HepG2 (cell line): ENCODE data around the gene WDR81. TPM values are rescaled to one million over a fixed set of nuclear protein-coding genes. Genes with fewer than 3 reads are reported as not detected.

ENCODE experiments used
- ATF2 ChIP-seq: sonication (generic); formaldehyde crosslinking; IDR thresholded peaks from 2 replicates; pipeline ENCODE4 v1.4.0; 2020; ENCODE audit warnings: missing genetic modification reagents
- KLF6 ChIP-seq: IDR thresholded peaks from 2 replicates; pipeline ENCODE4 v1.8.0; 2016; ENCODE audit warnings: missing biosample characterization, missing genetic modification reagents
- PAF1 ChIP-seq: IDR thresholded peaks from 2 replicates; pipeline ENCODE4 v1.6.1; 2016; ENCODE audit warnings: missing genetic modification reagents, missing compliant biosample characterization
- POLR2A ChIP-seq, 2 experiments: IDR thresholded peaks; 2 replicates each; pipeline ENCODE4 v1.6.1; 2011; ENCODE audit warnings: low read depth in 2 of 2, low read length in 2 of 2, mild to moderate bottlenecking in 1 of 2, moderate library complexity in 1 of 2; ENCODE audit not compliant: insufficient read depth in 1 of 2
- ZBTB38 ChIP-seq: sonication (generic); formaldehyde crosslinking; IDR thresholded peaks from 2 replicates; pipeline ENCODE4 v1.5.1; 2020; ENCODE audit warnings: mild to moderate bottlenecking, missing genetic modification reagents
- ZBTB4 ChIP-seq: sonication (generic); formaldehyde crosslinking; IDR thresholded peaks from 2 replicates; pipeline ENCODE4 v1.4.0; 2020; ENCODE audit warnings: missing genetic modification reagents, mild to moderate bottlenecking, borderline replicate concordance
- ZFP91 ChIP-seq: sonication (generic); formaldehyde crosslinking; IDR thresholded peaks from 2 replicates; pipeline ENCODE4 v1.9.0; 2022; ENCODE audit warnings: missing genetic modification reagents, mild to moderate bottlenecking, borderline replicate concordance
- ZNF33A ChIP-seq: sonication (generic); formaldehyde crosslinking; IDR thresholded peaks from 2 replicates; pipeline ENCODE4 v1.5.1; 2020; ENCODE audit warnings: missing genetic modification reagents, mild to moderate bottlenecking, moderate library complexity, borderline replicate concordance
- polyA plus RNA-seq, 8 experiments: library from polyadenylated mRNA; depleted of rRNA in 3 of 8; stranded (reverse) in 7 of 8; unstranded in 1 of 8; fragments of >200 nt; fragmentation: Illumina TruSeq in 4 of 8; extraction: Trizol in 4 of 8; gene quantifications; 2 replicates each; pipeline versions ENCODE4 v1.2.1 to v1.2.3, GENCODE V29; 2011 to 2016; ENCODE audit warnings: low read depth in 4 of 8, missing spikeins in 1 of 8, mixed read lengths in 1 of 8; ENCODE audit not compliant: insufficient read depth in 1 of 8
- total RNA-seq, 5 experiments: library from RNA; depleted of rRNA; stranded (reverse); fragments of >200 nt; fragmentation: Illumina TruSeq; extraction: Trizol; gene quantifications; 2 replicates each; pipeline ENCODE4 v1.2.3, GENCODE V29; 2016; ENCODE audit warnings: low read depth in 1 of 5

The WDR81 gene
- total and polyA plus RNA-seq, 2 of the 13 experiments (the other 11 are each of a cell fraction or from before 2014, with no cell fraction given): 9.1 to 16.7 TPM

GRCh38 chr17:1746975-1747543, 22.6 kb downstream of the WDR81 start (continued):
- TF ChIP-seq POLR2A (IDR thresholded peaks at IDR 0.05; ENCODE audit: insufficient read depth in 1 of 2, low read depth in 2 of 2, low read length in 2 of 2) (peak in 1 of 2 experiments; percentile 20; a peak in 1 of 4 replicates), ZBTB38 (CRISPR knock-in tag) (peak; percentile 44; the same call in 1 of the 2 replicates), ATF2 (CRISPR knock-in tag) (no peak), ZNF33A (CRISPR knock-in tag) (no peak), ZBTB4 (CRISPR knock-in tag) (0 out of 2 replicates have a peak, but pooled peaks have one; percentile 22), PAF1 (peak; percentile 31; the same call in 1 of the 2 replicates), ZFP91 (CRISPR knock-in tag) (0 out of 2 replicates have a peak, but pooled peaks have one; percentile 29), KLF6 (no peak)
